AG04449 (cell line): ENCODE results near the gene MED16.

Experiments
- CTCF ChIA-PET: fragments of 350-600 bp; formaldehyde crosslinking; extraction: SDS; loops from one replicate; lab custom pipeline; 2021; ENCODE audit warnings: antibody characterized with exemption; lab: Yijun Ruan, JAX
- POLR2A ChIA-PET: fragments of 400-600, 350-600 bp; formaldehyde crosslinking; extraction: SDS; loops from one replicate; lab custom pipeline; 2020; ENCODE audit warnings: antibody characterized with exemption, inconsistent platforms; lab: Yijun Ruan, JAX
- DNase-seq: peaks from one replicate; pipeline ENCODE4 v3.0.0-alpha.2; 2010; ENCODE audit warnings: low read depth, low spot score
- H3K4me3 ChIP-seq: 2 replicates; pipeline ENCODE4 v1.5.1; 2011; ENCODE audit warnings: low read depth, mild to moderate bottlenecking, control low read depth, low read length
- CTCF ChIP-seq: IDR thresholded peaks from one replicate; pipeline ENCODE4 v1.5.1; 2011; ENCODE audit warnings: mild to moderate bottlenecking, moderate library complexity, low read length, control low read depth, inconsistent platforms; ENCODE audit not compliant: insufficient read depth; ENCODE audit errors: missing control alignments

MED16 gene

GRCh38 chr19:887599-887998, 5.4 kb downstream of the MED16 start:
- no peak overlapping the region for H3K4me3 ChIP-seq
- ChIA-PET CTCF (no interaction called here), POLR2A (no interaction called here)
- no peak for TF ChIP-seq CTCF
- no peak for DNase-seq

- TF ChIP-seq CTCF = no peak
- no peak overlapping the region for H3K4me3 ChIP-seq
- DNase-seq = no peak
- ChIA-PET POLR2A (no interaction called here), CTCF (no interaction called here)
These were observed 5.9 kb downstream of the MED16 start for GRCh38 chr19:887072-887471.

GRCh38 chr19:885536-886224, 7.3 kb downstream of the MED16 start:
- ChIA-PET POLR2A (no interaction called here), CTCF (no interaction called here)
- no peak for DNase-seq
- H3K4me3 ChIP-seq = no peak overlapping the region
- no peak for TF ChIP-seq CTCF

- POLR2A ChIA-PET = no interaction called here
- no peak for DNase-seq
- TF ChIP-seq CTCF = no peak
- CTCF ChIA-PET = no interaction called here
- no peak overlapping the region for H3K4me3 ChIP-seq
These were observed 8.4 kb downstream of the MED16 start for GRCh38 chr19:884420-885211.

GRCh38 chr19:883661-884211, 9.3 kb downstream of the MED16 start:
- no peak for DNase-seq
- ChIA-PET CTCF (no interaction called here), POLR2A (no interaction called here)
- no peak for TF ChIP-seq CTCF
- H3K4me3 ChIP-seq = no peak overlapping the region

- CTCF ChIA-PET = no interaction called here
- POLR2A ChIA-PET = no interaction called here
These were observed 10.0 kb downstream of the MED16 start for GRCh38 chr19:882871-883497.

More at GRCh38 chr19:882871-883497, 10.0 kb downstream of the MED16 start:
- no peak for DNase-seq
- TF ChIP-seq CTCF = no peak
- no peak overlapping the region for H3K4me3 ChIP-seq
